HG02763 (cell line): ENCODE data around the gene RAB11FIP2.

ENCODE experiments used
- ATAC-seq: cut with Tn5 transposase; IDR thresholded peaks from one replicate; pipeline ENCODE4 v1.9.1; 2021; ENCODE audit warnings: mild to moderate bottlenecking, moderate library complexity; ENCODE audit not compliant: unreplicated experiment

The RAB11FIP2 gene

DNA sequence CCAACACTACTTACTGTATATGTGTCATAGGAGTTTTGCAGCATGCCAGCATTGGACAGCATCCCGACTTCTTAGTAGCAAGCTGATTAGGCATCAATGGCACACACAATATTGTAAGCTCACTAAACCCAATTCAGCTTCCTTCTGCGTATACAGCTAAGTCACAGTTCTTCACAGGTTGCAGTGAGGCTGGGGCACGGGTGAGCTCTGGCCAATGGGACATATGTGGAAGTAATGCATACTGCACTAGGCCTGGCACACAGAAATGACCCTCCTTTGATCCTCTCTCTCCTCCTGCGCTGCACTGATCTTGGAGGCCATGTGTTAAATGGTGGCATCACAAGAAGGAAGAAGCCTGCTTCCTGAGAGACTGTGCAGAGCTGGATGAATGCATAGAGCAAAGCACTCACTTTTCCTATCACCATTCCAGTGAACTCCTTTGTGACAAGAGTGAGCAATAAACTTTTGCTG is 11.9 kb downstream of the RAB11FIP2 start:
- no peak for ATAC-seq

DNA sequence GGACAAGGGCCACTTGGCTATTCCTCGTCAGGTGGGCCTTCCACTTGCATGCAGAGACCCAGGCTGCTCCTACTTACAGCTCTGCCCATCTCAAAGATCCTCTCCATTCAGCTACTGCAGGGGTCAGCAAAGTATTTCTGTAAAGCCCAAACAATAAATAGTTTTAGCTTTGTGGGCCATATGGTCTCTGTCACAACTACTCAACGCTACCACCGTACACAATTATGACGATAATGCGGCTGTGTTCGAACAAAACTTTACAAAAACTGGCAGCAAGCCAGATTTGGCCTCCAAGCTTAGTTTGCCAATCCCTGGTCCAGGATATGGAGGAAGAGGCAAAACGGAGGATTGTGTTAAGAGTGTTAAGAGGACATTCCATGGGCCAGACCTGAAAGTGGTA is 12.8 kb downstream of the RAB11FIP2 start:
- ATAC-seq = no peak

GRCh38 chr10:118032564-118032963 is 14.2 kb downstream of the RAB11FIP2 start:
- no peak for ATAC-seq

- ATAC-seq = no peak
Measured at GRCh38 chr10:118031351-118032075, 15.2 kb downstream of the RAB11FIP2 start.

DNA sequence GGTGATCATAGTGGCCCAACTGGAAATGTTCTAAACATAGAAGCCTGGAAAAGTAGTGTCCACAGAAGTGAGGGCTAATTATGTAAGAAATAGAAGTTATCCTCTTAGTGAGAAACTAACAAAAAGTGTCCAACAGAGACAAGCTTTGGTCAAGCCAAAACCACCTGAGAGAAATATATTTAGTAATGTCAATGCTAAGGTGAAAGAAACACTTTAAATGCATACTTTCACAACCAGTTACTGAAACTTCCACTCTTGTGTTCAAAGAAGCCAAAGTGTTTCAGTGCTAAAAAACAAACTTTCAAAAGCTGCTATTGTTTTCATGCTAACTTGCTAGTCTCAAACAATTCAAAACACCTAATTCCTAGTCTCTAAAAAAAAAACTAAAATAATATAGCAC is 18.1 kb downstream of the RAB11FIP2 start:
- ATAC-seq = peak; percentile 99

DNA sequence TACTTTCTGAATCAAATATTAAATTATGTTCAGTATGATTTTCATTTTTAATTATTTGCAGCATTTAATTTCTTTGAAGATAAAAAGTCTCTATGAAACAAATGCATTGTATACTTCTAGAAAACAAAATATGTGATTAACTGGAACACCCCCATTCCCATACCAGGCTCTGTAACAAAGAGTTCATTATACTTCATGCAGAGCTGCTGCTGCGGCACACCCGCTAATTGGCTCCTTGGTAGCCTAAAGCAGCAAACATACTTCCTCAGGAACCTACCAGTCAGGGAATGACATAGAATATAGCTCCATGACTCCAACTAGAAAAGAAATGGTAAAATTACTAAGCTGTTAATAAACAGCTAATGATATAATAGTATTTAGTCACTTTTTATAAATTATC is 19.3 kb downstream of the RAB11FIP2 start:
- no peak for ATAC-seq

DNA sequence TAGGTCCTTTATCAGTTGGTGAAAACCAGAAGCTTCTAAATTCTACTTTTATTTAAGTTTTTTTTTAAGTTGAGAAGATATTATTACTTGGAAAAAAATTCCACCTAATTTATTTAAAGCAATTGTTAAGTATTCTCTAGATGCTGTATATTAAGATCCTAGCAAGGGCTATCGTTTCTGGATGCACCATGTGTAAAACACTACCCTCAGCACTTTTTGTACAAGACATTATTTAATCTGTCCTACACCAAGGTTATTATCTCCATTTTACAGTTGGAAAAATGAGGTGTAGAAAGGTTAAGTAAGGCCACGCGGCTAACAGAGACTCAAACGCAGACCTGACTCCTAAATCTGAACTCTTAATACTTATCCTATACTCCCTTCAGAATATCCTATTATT is 19.8 kb downstream of the RAB11FIP2 start:
- ATAC-seq = no peak

- ATAC-seq = no peak
Measured at GRCh38 chr10:118020365-118020764, 26.4 kb downstream of the RAB11FIP2 start.

- no peak for ATAC-seq
Measured at GRCh38 chr10:118017850-118018249, 28.9 kb downstream of the RAB11FIP2 start.

DNA sequence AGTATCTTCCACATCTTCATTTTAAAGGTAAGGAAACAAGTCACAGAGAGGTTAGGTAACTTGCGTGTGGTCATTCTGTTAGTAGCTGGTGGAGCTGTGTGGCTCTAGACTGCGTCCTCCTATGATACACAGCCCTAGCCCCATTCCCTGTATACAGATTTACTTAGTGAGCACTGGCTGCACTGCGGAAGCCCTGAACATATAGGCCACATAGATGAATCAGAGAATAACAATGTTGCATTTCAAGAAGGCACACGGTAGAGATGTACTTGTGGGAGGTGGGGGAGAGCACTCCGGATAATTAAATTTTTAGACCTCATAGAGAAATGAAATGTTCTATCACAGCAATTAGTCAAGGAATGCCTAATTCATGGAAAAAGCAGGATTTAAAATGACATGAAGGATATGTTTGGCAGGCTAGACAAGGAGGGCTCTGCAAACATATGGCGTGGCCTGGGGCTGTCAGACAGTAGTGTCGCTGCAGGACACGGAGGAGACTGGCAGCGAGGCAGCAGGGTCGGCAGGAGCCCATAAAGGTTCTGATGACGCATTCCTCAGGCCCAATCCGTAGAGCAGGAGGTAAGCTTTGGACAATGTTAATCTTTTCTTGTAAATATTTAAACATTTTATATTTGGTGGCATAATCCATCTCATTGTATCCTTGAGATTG is 29.5 kb downstream of the RAB11FIP2 start:
- ATAC-seq = no peak

DNA sequence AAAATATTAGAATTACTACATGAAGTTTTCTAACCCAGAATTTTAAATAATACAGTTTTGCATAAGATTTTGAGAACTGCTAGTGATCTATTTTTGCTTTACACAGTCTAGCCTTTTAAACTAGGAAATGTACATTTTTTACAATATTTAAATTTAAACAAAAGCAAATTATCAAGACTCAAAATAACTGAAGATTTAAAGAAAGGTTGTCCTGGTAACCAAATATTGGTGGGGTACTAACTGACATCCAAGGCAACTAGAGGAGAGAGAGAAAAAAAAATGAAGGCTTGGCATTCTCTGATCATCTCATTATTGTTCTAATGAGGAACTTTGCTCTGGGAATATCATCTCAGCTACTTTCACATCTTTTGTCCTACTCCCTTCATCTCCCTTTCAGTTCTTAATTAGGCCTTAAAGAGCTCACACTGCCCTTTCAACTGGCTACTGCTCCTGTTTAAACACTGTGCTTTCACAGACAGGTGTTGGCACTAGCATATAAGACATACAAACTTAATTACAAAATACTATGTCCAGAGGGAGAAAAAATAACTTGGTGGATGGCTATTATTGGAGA is 33.7 kb downstream of the RAB11FIP2 start:
- ATAC-seq = no peak

- ATAC-seq = no peak
Measured at GRCh38 chr10:118007773-118008172, 39.0 kb downstream of the RAB11FIP2 start.

- ATAC-seq = no peak
Measured at GRCh38 chr10:118003126-118003525, 43.6 kb downstream of the RAB11FIP2 start.

GRCh38 chr10:118002581-118002980 is 44.2 kb downstream of the RAB11FIP2 start:
- ATAC-seq = no peak

- ATAC-seq = no peak
Measured at GRCh38 chr10:117997673-117998072, 49.1 kb downstream of the RAB11FIP2 start.

GRCh38 chr10:117996709-117997108 is 50.0 kb downstream of the RAB11FIP2 start:
- no peak for ATAC-seq

- ATAC-seq = no peak
Measured at GRCh38 chr10:117994771-117995170, 52.0 kb downstream of the RAB11FIP2 start.

GRCh38 chr10:117993166-117993565 is 53.6 kb downstream of the RAB11FIP2 start:
- no peak for ATAC-seq

DNA sequence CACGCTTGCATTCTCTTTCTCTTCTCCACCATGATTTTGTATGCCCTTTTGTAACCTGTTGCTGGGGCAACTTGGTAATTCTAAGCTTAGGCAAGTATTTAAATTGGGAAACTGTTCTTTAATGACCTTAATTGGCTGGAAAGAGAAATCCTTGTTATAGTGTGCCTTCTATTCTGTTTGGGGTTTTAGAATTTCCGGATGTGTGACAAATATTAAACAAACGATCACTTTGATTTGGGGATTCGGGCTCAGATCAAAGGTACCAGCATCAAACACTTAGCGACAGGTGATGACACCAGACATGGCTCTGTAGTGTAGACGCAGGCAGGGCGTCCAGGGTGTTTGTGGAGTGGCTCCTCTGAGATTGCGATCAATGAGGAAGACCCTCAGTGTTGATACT is 55.0 kb downstream of the RAB11FIP2 start:
- no peak for ATAC-seq

DNA sequence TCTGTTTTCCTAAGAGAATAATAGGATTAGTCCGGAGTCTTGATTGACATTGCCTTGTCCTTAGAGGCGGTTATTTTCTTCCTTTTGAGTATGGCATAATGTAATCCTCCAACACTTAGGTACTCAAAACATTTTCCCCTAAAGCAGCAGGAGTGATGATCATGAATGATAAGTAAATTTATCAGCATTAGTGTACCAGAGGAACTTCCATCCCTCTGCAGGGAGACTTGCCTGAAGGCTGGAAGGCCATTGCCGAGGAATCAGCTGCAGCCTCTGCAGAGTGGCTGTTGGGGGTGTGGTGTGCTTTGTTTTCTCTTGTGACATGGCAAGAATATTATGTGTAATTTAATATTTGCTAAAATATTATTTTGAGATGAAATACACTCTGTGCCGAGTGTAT is 56.8 kb downstream of the RAB11FIP2 start:
- ATAC-seq = no peak

GRCh38 chr10:117988814-117989213 is 57.9 kb downstream of the RAB11FIP2 start:
- no peak for ATAC-seq

DNA sequence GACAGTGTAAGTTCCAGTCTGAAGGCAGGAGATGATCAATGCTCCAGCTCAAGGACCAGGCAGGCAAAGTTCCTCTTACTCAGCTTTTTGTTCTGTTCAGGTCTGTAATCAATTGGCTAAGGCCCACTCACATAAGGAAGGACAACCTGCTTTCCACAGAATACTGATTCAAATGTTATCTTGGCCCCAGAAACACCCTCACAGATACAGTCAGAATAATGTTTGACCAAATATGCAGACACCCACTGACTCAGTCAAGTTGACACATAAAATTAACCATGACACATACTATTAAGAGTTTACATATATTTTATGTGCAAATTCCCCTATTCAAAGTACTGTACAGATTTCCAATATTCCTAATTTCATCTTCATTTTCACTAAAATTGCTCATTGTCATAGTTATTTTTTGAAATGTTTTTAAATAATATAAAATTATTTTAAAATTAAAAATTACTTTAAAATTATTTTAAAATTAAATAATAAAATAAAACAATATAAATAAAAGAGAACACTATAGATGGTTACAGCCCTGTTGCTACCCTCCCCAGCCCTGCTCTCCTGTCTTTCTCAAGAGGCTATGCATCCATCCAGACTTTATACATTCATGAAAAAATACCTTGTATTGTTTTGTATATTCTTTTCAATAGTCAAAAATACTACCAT is 59.4 kb downstream of the RAB11FIP2 start:
- no peak for ATAC-seq
